Sigmoid colon (tissue), 7 donors: Measurements from ENCODE around the gene ADAD1. TPM values are rescaled to one million over a fixed set of nuclear protein-coding genes. Genes with fewer than 3 reads are reported as not detected.

Experiments
- DNase-seq: peaks from one replicate; pipeline ENCODE4 v3.0.0-alpha.2; 2019
- H3K27ac ChIP-seq, 4 donors: fragments of 200-600 bp; sonication (generic); one replicate each; pipeline ENCODE4 v1.5.1; 2016 to 2019; ENCODE audit warnings: mild to moderate bottlenecking in 1 of 4
- H3K27me3 ChIP-seq, 3 donors: fragments of 200-600 bp; sonication (generic); one replicate each; pipeline ENCODE4 v1.5.1; 2019; ENCODE audit warnings: mild to moderate bottlenecking in 1 of 3
- H3K36me3 ChIP-seq, 4 donors: fragments of 200-600 bp; sonication (generic); one replicate each; pipeline ENCODE4 v1.5.1; 2016 to 2019
- H3K4me1 ChIP-seq, 4 donors: fragments of 200-600 bp; sonication (generic); one replicate each; pipeline ENCODE4 v1.5.1; 2017 to 2019
- H3K4me3 ChIP-seq, 4 donors: fragments of 200-600 bp; sonication (generic); one replicate each; pipeline ENCODE4 v1.5.1; 2017 to 2019; ENCODE audit warnings: mild to moderate bottlenecking in 2 of 4, moderate library complexity in 1 of 4
- H3K9me3 ChIP-seq, 4 donors: fragments of 200-600 bp in 3 of 4; sonication (generic) in 3 of 4; one replicate each; pipeline versions ENCODE4 v1.5.1 to v1.6.1; 2013 to 2019
- EP300 ChIP-seq, 4 donors: sonication (generic); formaldehyde crosslinking; IDR thresholded peaks; one replicate each; pipeline ENCODE4 v1.6.1; 2017; ENCODE audit warnings: antibody characterized with exemption in 4 of 4
- POLR2A ChIP-seq, 2 donors: fragments of 450-650 bp; IDR thresholded peaks; one replicate each; pipeline ENCODE4 v1.6.1; 2016; ENCODE audit warnings: antibody characterized with exemption in 2 of 2, mild to moderate bottlenecking in 2 of 2, moderate library complexity in 2 of 2
- POLR2AphosphoS5 ChIP-seq, 4 donors: sonication (generic); formaldehyde crosslinking; IDR thresholded peaks; one replicate each; pipeline ENCODE4 v1.6.1; 2017; ENCODE audit warnings: antibody characterized with exemption in 4 of 4
- WGBS, 2 donors: extraction: QIAGEN DNeasy Blood & Tissue Kit; methylation state at CpG; one replicate each; pipeline ENCODE4 v1.1.7; 2013; 5-methylcytosine and 5-hydroxymethylcytosine counted together
- intact Hi-C: fragments of 100-400 bp; cut with DNase I; formaldehyde crosslinking; loops from one replicate; pipeline ENCODE4 v1.15.1; 2023
- polyA plus RNA-seq, 3 donors: library from polyadenylated mRNA; stranded (reverse); fragments of 200-250 nt; gene quantifications; one replicate each; pipeline ENCODE4 v1.2.3, GENCODE V29; 2013
- total RNA-seq, 4 donors: library from RNA; depleted of rRNA; stranded (reverse); fragments of >200 nt; gene quantifications; one replicate each; pipeline ENCODE4 v1.1.0, GENCODE V29; 2016
- TF ChIP-seq, protein P1 (sequence below), 4 experiments: fragments of 450-650 bp in 3 of 4; fragments of 200-600 bp in 1 of 4; IDR thresholded peaks; one replicate each; pipeline ENCODE4 v1.5.1; 2016 to 2019; ENCODE audit warnings: antibody characterized with exemption in 4 of 4, mild to moderate bottlenecking in 3 of 4, moderate library complexity in 2 of 4
- donor health status: healthy with polysubstance abuse.
- donor health status: Bipolar disorder and iron deficiency.
- donor health status: healthy.

Gene ADAD1
- total and polyA plus RNA-seq, 7 donors: not detected

DNA sequence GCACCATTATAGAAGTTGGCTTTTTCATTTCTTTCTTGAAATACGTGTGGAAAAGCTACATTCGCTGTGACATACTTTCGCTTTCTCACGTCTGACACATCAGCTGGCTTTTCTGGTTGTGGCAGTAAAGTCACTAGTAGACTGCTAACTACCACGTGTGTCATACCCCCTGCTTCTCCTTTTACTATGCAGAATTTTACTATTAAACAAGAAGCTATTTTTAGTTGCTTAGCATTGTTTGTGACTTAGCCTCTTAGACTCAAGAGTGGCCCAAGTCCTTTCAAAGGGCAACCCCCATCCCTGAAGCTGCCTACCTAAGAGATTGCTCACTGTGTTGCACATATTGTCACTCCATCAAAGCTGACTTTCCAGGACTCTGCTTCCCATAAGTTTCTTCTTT lies 79.8 kb downstream of the ADAD1 start:
- no peaks in the 10 kb centered on the region for H3K9me3 ChIP-seq
- no peaks in the 10 kb centered on the region for H3K4me1 ChIP-seq
- no peaks in the 10 kb centered on the region for H3K27me3 ChIP-seq
- H3K4me3 ChIP-seq: peak overlapping the region in 1 of 4 donors; percentile 2
- H3K36me3 ChIP-seq: no peaks in the 10 kb centered on the region
- no peak for DNase-seq
- TF ChIP-seq, protein P1, sequence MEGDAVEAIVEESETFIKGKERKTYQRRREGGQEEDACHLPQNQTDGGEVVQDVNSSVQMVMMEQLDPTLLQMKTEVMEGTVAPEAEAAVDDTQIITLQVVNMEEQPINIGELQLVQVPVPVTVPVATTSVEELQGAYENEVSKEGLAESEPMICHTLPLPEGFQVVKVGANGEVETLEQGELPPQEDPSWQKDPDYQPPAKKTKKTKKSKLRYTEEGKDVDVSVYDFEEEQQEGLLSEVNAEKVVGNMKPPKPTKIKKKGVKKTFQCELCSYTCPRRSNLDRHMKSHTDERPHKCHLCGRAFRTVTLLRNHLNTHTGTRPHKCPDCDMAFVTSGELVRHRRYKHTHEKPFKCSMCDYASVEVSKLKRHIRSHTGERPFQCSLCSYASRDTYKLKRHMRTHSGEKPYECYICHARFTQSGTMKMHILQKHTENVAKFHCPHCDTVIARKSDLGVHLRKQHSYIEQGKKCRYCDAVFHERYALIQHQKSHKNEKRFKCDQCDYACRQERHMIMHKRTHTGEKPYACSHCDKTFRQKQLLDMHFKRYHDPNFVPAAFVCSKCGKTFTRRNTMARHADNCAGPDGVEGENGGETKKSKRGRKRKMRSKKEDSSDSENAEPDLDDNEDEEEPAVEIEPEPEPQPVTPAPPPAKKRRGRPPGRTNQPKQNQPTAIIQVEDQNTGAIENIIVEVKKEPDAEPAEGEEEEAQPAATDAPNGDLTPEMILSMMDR (IDR thresholded peaks at IDR 0.05): no peak
- TF ChIP-seq POLR2AphosphoS5 (IDR thresholded peaks at IDR 0.05) (no peak), POLR2A (IDR thresholded peaks at IDR 0.05) (no peak), EP300 (IDR thresholded peaks at IDR 0.05) (no peak)
- H3K27ac ChIP-seq: no peak overlapping the region
- 14 to 29% methylated on average over 5 of the region's 5 CpGs for WGBS, 2 donors
- intact Hi-C loops: no loop called here

DNA sequence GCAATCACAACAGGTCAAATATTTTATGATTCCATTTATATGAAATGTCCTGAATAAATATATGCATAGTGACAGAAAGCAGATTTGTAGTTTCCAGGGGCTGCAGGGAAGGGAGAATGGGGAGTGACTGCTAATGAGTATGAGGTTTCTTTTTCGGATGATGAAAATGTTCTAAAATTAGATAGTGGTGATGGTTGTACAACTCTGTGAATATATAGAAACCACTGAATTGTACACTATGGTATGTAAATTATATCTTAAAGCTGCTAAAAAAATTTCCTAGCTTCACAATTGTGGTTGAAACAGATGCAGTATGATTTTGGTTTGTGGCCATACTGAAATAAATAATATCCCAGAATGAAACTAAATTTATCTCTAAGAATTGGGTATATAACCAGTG lies 90.6 kb downstream of the ADAD1 start:
- intact Hi-C loops: no loop called here
- TF ChIP-seq, protein P1 (IDR thresholded peaks at IDR 0.05): no peak
- no peaks in the 10 kb centered on the region for H3K27me3 ChIP-seq
- H3K4me1 ChIP-seq: no peaks in the 10 kb centered on the region
- H3K4me3 ChIP-seq: no peak overlapping the region
- H3K36me3 ChIP-seq: no peaks in the 10 kb centered on the region
- H3K27ac ChIP-seq: no peak overlapping the region
- H3K9me3 ChIP-seq: peaks cover 0 to 3% (median 1%) of the 10 kb centered on the region in 4 donors
- no peak for DNase-seq
- WGBS, 2 donors: 88 to 89% methylated on average over 1 of the region's 1 CpG

DNA sequence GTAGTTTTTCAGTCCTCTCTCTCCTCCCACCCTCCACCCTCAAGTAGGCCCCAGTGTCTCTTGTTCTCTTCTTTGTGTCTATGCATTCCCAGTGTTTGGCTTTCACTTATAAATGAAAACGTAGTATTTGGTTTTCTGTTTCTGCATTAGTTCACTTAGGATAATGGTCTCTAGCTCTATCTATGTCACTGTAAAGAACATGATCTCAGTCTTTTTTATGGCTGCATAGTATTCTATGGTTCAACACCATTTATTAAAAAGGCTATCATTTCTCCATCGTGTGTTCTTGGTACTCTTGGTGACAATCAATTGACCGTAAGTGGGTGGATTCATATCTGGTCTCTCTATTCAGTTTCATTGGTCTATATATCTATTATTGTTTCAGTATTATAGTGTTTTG lies 96.4 kb downstream of the ADAD1 start:
- TF ChIP-seq, protein P1 (IDR thresholded peaks at IDR 0.05): no peak
- no peak for TF ChIP-seq POLR2A (IDR thresholded peaks at IDR 0.05)
- intact Hi-C loops: no loop called here
- Histone ChIP-seq H3K4me1 (no peaks in the 10 kb centered on the region), H3K27ac (no peak overlapping the region), H3K36me3 (no peaks in the 10 kb centered on the region), H3K4me3 (no peak overlapping the region), H3K9me3 (peaks cover 0 to 3% (median 0%) of the 10 kb centered on the region in 4 donors), H3K27me3 (no peaks in the 10 kb centered on the region)
- DNase-seq: no peak
- WGBS, 2 donors: 85 to 89% methylated on average over 3 of the region's 3 CpGs

DNA sequence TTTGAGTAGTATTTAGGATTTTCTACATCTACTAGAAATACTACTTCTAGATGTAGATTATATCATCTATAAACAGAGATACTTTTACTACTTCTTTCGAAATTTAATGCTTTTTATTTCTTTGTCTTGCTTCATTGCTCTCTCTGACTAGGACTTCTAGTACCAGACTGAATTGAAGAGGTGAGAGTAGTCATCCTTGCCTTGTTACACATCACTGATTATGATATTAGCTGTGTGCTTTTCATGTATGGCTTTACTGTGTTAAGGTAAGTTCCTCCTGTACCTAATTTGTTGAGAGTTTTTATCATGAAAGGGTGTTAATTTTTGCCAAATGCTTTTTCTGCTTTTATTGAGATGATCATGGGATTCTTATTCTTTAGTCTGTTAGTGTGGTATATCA lies 97.3 kb downstream of the ADAD1 start:
- H3K36me3 ChIP-seq: no peaks in the 10 kb centered on the region
- DNase-seq: no peak
- no peak overlapping the region for H3K4me3 ChIP-seq
- no peaks in the 10 kb centered on the region for H3K4me1 ChIP-seq
- 46 to 64% methylated on average over 1 of the region's 1 CpG for WGBS, 2 donors
- no peak overlapping the region for H3K27ac ChIP-seq
- intact Hi-C loops: no loop called here
- TF ChIP-seq POLR2AphosphoS5 (IDR thresholded peaks at IDR 0.05): no peak
- no peak for TF ChIP-seq EP300 (IDR thresholded peaks at IDR 0.05)
- TF ChIP-seq POLR2A (IDR thresholded peaks at IDR 0.05): no peak
- H3K27me3 ChIP-seq: no peaks in the 10 kb centered on the region
- H3K9me3 ChIP-seq: no peaks in the 10 kb centered on the region

DNA sequence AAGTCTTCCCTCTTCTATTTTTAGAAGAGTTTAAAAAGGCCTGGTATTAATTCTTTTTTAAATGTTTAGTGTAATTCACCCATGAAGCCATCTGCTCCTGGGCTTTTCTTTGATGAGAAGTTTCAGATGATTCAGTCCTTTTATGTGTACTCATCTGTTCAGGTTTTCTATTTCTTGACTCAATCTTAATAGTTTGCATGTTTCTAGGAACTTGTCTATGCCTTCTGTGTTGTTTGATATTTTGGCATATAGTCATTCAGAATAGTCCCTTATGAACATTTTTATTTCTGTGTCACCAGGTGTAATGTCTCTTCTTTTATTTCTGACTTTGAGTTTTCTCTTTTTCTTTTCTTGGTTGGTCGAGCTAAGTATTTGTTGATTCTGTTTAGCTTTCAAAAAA lies 97.9 kb downstream of the ADAD1 start:
- WGBS, 2 donors: 71 to 87% methylated on average over 1 of the region's 1 CpG
- no peak overlapping the region for H3K27ac ChIP-seq
- H3K4me1 ChIP-seq: peaks cover 0 to under 1% (median 0%) of the 10 kb centered on the region in 4 donors
- no peak for DNase-seq
- TF ChIP-seq POLR2AphosphoS5 (IDR thresholded peaks at IDR 0.05) (no peak), EP300 (IDR thresholded peaks at IDR 0.05) (no peak), POLR2A (IDR thresholded peaks at IDR 0.05) (no peak)
- TF ChIP-seq, protein P1 (IDR thresholded peaks at IDR 0.05): no peak
- no peaks in the 10 kb centered on the region for H3K27me3 ChIP-seq
- no peaks in the 10 kb centered on the region for H3K9me3 ChIP-seq
- H3K4me3 ChIP-seq: no peak overlapping the region
- H3K36me3 ChIP-seq: no peaks in the 10 kb centered on the region
- intact Hi-C loops: no loop called here

Other genes starting within 250 kb of the ADAD1 start
- gene BLTP1, start 226.7 kb upstream of the ADAD1 start, total RNA-seq: 100 to 1,000 TPM in 1 of 4 donors, 10 to 100 TPM in 3; 75.8 to 120 (median 85.1) TPM
- gene BLTP1, start 226.7 kb upstream of the ADAD1 start, polyA plus RNA-seq: 10 to 100 TPM in 1 of 3 donors, 1 to 10 TPM in 2; 4.4 to 24.1 (median 6.0) TPM
- gene IL2, start 77.7 kb downstream of the ADAD1 start, total RNA-seq: not detected
- under 1 TPM in 1 of 3 donors, not detected in 2; 0.15 TPM for gene IL2, start 77.7 kb downstream of the ADAD1 start, polyA plus RNA-seq
- gene IL21, start 242.1 kb downstream of the ADAD1 start, total RNA-seq: not detected
- gene IL21, start 242.1 kb downstream of the ADAD1 start, polyA plus RNA-seq: under 1 TPM in 1 of 3 donors, not detected in 2; 0.63 TPM